Chondrocyte (in vitro differentiated cells): ENCODE results near the gene ITSN1. TPM values are rescaled to one million over a fixed set of nuclear protein-coding genes. Genes with fewer than 3 reads are reported as not detected.
A peak's percentile ranks its signal among the peaks of the same experiment; 100 is the strongest.

Experiments used
- DNase-seq: peaks from one replicate; pipeline ENCODE4 v3.0.0; 2021; ENCODE audit warnings: mixed read lengths, low spot score
- H3K27ac Mint-ChIP-seq: one replicate; pipeline ENCODE4 v1.8.0; 2021; ENCODE audit warnings: mild to moderate bottlenecking, moderate library complexity, mixed read lengths; ENCODE audit not compliant: unreplicated experiment
- H3K27me3 Mint-ChIP-seq: 2 replicates; pipeline ENCODE4 v1.8.0; 2021; ENCODE audit warnings: low read depth, mixed read lengths
- H3K36me3 Mint-ChIP-seq: 2 replicates; pipeline ENCODE4 v1.8.0; 2021; ENCODE audit warnings: low read depth, mixed read lengths
- H3K4me1 Mint-ChIP-seq: 2 replicates; pipeline ENCODE4 v1.8.0; 2021; ENCODE audit warnings: low read depth, mild to moderate bottlenecking, mixed read lengths
- H3K4me3 Mint-ChIP-seq: one replicate; pipeline ENCODE4 v1.8.0; 2021; ENCODE audit warnings: mild to moderate bottlenecking, moderate library complexity, mixed read lengths; ENCODE audit not compliant: unreplicated experiment
- H3K9me3 Mint-ChIP-seq: 2 replicates; pipeline ENCODE4 v1.8.0; 2021; ENCODE audit warnings: low read depth, mixed read lengths
- total RNA-seq: library from RNA; stranded (reverse); gene quantifications from 3 replicates; pipeline ENCODE4 v1.2.1, GENCODE V29; 2021
- TF ChIP-seq, protein P1 (sequence below): fragments of 200-600 bp; sonication (generic); IDR thresholded peaks from 2 replicates; pipeline ENCODE4 v1.5.0; 2021; ENCODE audit warnings: antibody characterized with exemption, mild to moderate bottlenecking, moderate library complexity

The ITSN1 gene
- total RNA-seq, 1 donor from 2014 or later = 29.8 TPM

DNA sequence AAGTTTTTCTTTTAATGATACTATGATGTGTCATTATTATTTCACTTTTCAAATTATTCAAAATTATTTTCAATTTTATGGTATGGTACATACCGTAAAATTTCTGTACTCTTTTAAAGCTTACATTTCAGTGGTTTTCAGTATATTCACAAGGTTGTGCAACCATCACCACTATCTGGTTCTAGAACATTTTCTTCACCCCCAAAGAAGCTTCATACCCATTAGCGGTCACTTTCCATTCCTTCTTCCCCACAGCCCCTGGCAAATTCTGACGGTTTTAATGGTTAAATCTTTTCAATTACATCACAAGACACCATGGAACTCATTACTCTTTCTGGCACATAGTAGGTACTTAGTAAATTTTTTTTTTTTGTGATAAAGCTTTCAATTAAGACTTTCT lies 296.1 kb downstream of the ITSN1 start:
- no peaks in the 10 kb centered on the region for H3K36me3 Mint-ChIP-seq
- DNase-seq = no peak
- no peaks in the 10 kb centered on the region for H3K9me3 Mint-ChIP-seq
- H3K27me3 Mint-ChIP-seq = no peaks in the 10 kb centered on the region
- TF ChIP-seq, protein P1, sequence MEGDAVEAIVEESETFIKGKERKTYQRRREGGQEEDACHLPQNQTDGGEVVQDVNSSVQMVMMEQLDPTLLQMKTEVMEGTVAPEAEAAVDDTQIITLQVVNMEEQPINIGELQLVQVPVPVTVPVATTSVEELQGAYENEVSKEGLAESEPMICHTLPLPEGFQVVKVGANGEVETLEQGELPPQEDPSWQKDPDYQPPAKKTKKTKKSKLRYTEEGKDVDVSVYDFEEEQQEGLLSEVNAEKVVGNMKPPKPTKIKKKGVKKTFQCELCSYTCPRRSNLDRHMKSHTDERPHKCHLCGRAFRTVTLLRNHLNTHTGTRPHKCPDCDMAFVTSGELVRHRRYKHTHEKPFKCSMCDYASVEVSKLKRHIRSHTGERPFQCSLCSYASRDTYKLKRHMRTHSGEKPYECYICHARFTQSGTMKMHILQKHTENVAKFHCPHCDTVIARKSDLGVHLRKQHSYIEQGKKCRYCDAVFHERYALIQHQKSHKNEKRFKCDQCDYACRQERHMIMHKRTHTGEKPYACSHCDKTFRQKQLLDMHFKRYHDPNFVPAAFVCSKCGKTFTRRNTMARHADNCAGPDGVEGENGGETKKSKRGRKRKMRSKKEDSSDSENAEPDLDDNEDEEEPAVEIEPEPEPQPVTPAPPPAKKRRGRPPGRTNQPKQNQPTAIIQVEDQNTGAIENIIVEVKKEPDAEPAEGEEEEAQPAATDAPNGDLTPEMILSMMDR = no peak
- no peak overlapping the region for H3K27ac Mint-ChIP-seq
- no peak overlapping the region for H3K4me3 Mint-ChIP-seq
- peaks cover 22% of the 10 kb centered on the region for H3K4me1 Mint-ChIP-seq

DNA sequence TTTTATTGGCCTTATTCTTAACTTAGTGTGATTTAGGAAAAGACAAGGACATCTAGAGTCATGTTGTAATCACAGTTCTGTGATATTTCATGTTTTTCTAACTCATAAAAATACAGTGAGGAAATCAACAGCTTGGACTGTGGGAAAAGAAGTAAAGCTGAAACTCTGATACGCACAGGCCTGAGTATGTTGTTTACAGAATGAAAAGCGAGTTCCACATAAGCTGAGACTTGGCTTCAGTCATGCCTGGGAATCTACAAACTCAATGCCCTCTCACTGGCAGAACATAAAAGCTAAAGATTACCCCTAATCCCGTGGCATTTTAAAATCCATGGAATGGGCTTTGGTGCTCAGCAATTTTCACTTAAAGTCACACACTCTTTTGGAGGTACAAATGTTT lies 296.9 kb downstream of the ITSN1 start:
- peak overlapping the region; percentile 54 for H3K27ac Mint-ChIP-seq
- peaks cover 1% of the 10 kb centered on the region for H3K9me3 Mint-ChIP-seq
- H3K4me1 Mint-ChIP-seq = peaks cover 22% of the 10 kb centered on the region
- TF ChIP-seq, protein P1 = no peak
- H3K27me3 Mint-ChIP-seq = no peaks in the 10 kb centered on the region
- H3K4me3 Mint-ChIP-seq = no peak overlapping the region
- no peak for DNase-seq
- H3K36me3 Mint-ChIP-seq = peaks cover 2% of the 10 kb centered on the region

DNA sequence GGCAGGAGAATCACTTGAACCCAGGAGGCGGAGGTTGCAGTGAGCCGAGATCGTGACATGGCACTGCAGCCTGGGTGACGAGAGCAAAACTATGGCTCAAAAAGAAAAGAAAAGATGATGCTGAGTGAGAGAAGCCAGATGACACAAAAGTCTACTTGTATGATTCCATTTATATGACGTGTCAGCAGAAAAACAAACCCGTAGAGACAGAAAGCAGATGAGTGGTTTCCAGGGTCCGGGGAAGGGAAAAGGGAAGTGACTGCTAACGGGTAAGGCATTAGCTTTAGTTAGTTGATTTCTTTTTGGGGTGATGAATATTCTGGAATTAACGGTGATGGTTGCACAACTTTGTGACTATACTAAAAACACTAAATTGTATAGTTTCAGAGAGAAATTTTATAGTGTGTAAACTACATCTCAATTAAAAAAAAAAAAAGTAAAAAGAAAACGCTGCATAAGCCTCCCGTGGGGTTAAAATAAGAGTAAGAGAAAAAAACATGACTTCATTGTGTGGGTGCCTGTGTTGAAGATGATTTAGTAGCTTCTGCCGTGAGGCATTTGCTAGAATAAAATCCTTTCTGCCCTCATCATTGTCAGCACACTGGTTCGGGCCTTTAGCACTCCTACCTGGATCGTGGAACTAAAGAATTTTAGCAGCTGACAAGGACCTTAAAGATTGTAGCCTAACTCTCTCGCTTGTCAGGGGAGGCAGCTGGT lies 298.0 kb downstream of the ITSN1 start:
- Mint-ChIP-seq H3K4me3 (no peak overlapping the region), H3K36me3 (peaks cover 6% of the 10 kb centered on the region), H3K4me1 (peaks cover 19% of the 10 kb centered on the region), H3K27ac (peak overlapping the region; percentile 6), H3K27me3 (no peaks in the 10 kb centered on the region), H3K9me3 (peaks cover 10% of the 10 kb centered on the region)
- DNase-seq = no peak
- TF ChIP-seq, protein P1 = no peak

DNA sequence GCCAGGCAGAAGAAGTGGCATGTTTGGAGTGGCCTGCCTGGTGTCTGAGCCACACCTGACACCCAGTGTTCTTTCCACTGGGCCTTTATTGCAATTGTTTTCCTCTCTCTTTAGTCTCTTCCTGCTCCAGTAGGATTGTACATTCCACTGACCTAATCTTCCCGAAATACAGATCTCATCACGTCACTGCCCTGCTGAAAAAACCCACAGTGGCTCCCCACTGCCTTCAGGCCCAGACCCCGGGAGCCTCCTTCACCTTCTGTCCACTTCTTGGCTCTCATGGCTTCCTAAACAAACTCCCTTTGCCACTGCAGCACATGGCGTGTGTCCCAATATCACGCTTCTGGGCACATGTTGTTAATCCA lies 298.6 kb downstream of the ITSN1 start:
- no peak for DNase-seq
- H3K27ac Mint-ChIP-seq = no peak overlapping the region
- no peak overlapping the region for H3K4me3 Mint-ChIP-seq

DNA sequence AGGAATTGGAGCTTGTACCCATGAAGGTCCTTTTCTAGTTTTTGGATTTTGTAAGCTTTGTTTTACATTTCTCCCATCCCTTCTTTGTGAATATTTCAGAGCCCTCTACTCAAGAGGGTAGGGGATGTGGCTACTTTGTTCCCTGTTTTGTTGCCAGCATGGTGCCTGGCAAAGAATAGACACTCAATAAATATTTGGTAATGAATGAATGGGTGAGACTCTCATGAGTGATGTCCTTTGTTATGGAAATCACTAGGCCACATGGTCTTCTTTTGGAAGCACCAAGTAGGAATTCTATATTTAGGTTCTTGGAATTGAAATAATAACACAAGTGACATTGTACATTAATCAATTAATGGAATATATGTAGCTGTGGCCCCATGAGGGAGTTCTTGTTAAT lies 300.1 kb downstream of the ITSN1 start:
- TF ChIP-seq, protein P1 = no peak
- no peaks in the 10 kb centered on the region for H3K27me3 Mint-ChIP-seq
- peaks cover 23% of the 10 kb centered on the region for H3K4me1 Mint-ChIP-seq
- DNase-seq = no peak
- H3K36me3 Mint-ChIP-seq = peaks cover 6% of the 10 kb centered on the region
- no peak overlapping the region for H3K27ac Mint-ChIP-seq
- H3K4me3 Mint-ChIP-seq = no peak overlapping the region
- peaks cover 10% of the 10 kb centered on the region for H3K9me3 Mint-ChIP-seq

More for the DNA sequence above, 298.6 kb downstream of the ITSN1 start:
- Mint-ChIP-seq H3K4me1 (peaks cover 19% of the 10 kb centered on the region), H3K27me3 (no peaks in the 10 kb centered on the region), H3K9me3 (peaks cover 10% of the 10 kb centered on the region), H3K36me3 (peaks cover 6% of the 10 kb centered on the region)
- TF ChIP-seq, protein P1 = no peak
